CD14-positive monocyte (primary cell): Measurements from ENCODE around the gene SLC50A1. TPM values are rescaled to one million over a fixed set of nuclear protein-coding genes. Genes with fewer than 3 reads are reported as not detected.

Experiments
- DNase-seq, 3 donors: peaks; one replicate each; pipeline ENCODE4 v3.0.0-alpha.2; 2011 to 2022
- H2AFZ ChIP-seq: 2 replicates; pipeline ENCODE4 v1.6.0; 2012; ENCODE audit warnings: mild to moderate bottlenecking, low read depth, low read length, inconsistent platforms; ENCODE audit not compliant: insufficient read depth, poor library complexity, severe bottlenecking
- H3K27ac ChIP-seq, 2 donors: 1 replicate in 1 of 2; 2 replicates in 1 of 2; pipeline ENCODE4 v1.5.1; 2012 to 2013; ENCODE audit warnings: low read length in 2 of 2, control low read depth in 1 of 2, inconsistent platforms in 1 of 2, low read depth in 1 of 2, mild to moderate bottlenecking in 1 of 2
- H3K27me3 ChIP-seq, 2 donors: one replicate each; pipeline versions ENCODE4 v1.6.0 to v1.6.1; 2011 to 2013; ENCODE audit warnings: low read length in 2 of 2; ENCODE audit not compliant: control insufficient read depth in 2 of 2, insufficient read depth in 2 of 2
- H3K36me3 ChIP-seq, 2 donors: replicated peaks in 1 of 2; 1 replicate in 1 of 2; 2 replicates in 1 of 2; pipeline versions ENCODE4 v1.5.1 to v1.6.1; 2012 to 2013; ENCODE audit warnings: low read length in 2 of 2, control low read depth in 1 of 2, inconsistent platforms in 1 of 2, mild to moderate bottlenecking in 1 of 2; ENCODE audit not compliant: insufficient read depth in 2 of 2, control insufficient read depth in 1 of 2
- H3K4me1 ChIP-seq, 2 donors: 1 replicate in 1 of 2; 2 replicates in 1 of 2; pipeline versions ENCODE4 v1.5.1 to v1.6.1; 2012 to 2013; ENCODE audit warnings: low read length in 2 of 2, control low read depth in 1 of 2, inconsistent platforms in 1 of 2, mild to moderate bottlenecking in 1 of 2, moderate library complexity in 1 of 2; ENCODE audit not compliant: insufficient read depth in 2 of 2, control insufficient read depth in 1 of 2
- H3K4me2 ChIP-seq: replicated peaks from 2 replicates; pipeline ENCODE3; 2012; ENCODE audit warnings: low read length, moderate library complexity, mild to moderate bottlenecking; ENCODE audit not compliant: poor library complexity, severe bottlenecking; ENCODE audit errors: extremely low read depth
- H3K4me3 ChIP-seq, 3 experiments: fragments of 200-600 bp in 1 of 3; sonication (generic) in 1 of 3; replicated peaks in 1 of 3; 1 replicate in 2 of 3; 2 replicates in 1 of 3; pipeline ENCODE4 v1.5.1; 2011 to 2013; ENCODE audit warnings: low read length in 3 of 3, mild to moderate bottlenecking in 3 of 3, control low read depth in 2 of 3, low read depth in 2 of 3, inconsistent platforms in 1 of 3, moderate library complexity in 1 of 3
- H3K79me2 ChIP-seq: 2 replicates; pipeline ENCODE4 v1.6.0; 2012; ENCODE audit warnings: mild to moderate bottlenecking, control low read depth, inconsistent platforms, low read length, moderate library complexity; ENCODE audit not compliant: insufficient read depth
- H3K9ac ChIP-seq: 2 replicates; pipeline ENCODE4 v1.6.0; 2017; ENCODE audit warnings: low read length, mild to moderate bottlenecking; ENCODE audit not compliant: insufficient read depth, poor library complexity, severe bottlenecking
- H3K9me3 ChIP-seq, 2 donors: replicated peaks in 1 of 2; 1 replicate in 1 of 2; 2 replicates in 1 of 2; pipeline versions ENCODE4 v1.5.1 to v1.6.1; 2012 to 2013; ENCODE audit warnings: low read length in 2 of 2, control low read depth in 1 of 2; ENCODE audit not compliant: control insufficient read depth in 1 of 2, insufficient read depth in 1 of 2
- H4K20me1 ChIP-seq: 2 replicates; pipeline ENCODE4 v1.6.0; 2012; ENCODE audit warnings: mild to moderate bottlenecking, low read length, control low read depth, moderate library complexity; ENCODE audit not compliant: insufficient read depth
- H3K27ac Mint-ChIP-seq, 7 donors: one replicate each; pipeline ENCODE4 v1.8.0; 2020; ENCODE audit warnings: mild to moderate bottlenecking in 7 of 7, mixed read lengths in 7 of 7, moderate library complexity in 6 of 7, inconsistent platforms in 2 of 7
- H3K27me3 Mint-ChIP-seq, 3 donors: one replicate each; pipeline ENCODE4 v1.8.0; 2021 to 2022; ENCODE audit warnings: low read depth in 3 of 3, mild to moderate bottlenecking in 3 of 3, mixed read lengths in 3 of 3, moderate library complexity in 3 of 3, inconsistent platforms in 1 of 3
- H3K36me3 Mint-ChIP-seq, 2 donors: one replicate each; pipeline ENCODE4 v1.8.0; 2020; ENCODE audit warnings: mixed read lengths in 2 of 2, inconsistent platforms in 1 of 2, mild to moderate bottlenecking in 1 of 2
- H3K4me1 Mint-ChIP-seq: one replicate; pipeline ENCODE4 v1.8.0; 2020; ENCODE audit warnings: mild to moderate bottlenecking, mixed read lengths
- H3K4me3 Mint-ChIP-seq, 2 donors: one replicate each; pipeline ENCODE4 v1.8.0; 2020; ENCODE audit warnings: mild to moderate bottlenecking in 2 of 2, mixed read lengths in 2 of 2, moderate library complexity in 1 of 2
- H3K9me3 Mint-ChIP-seq, 7 donors: one replicate each; pipeline ENCODE4 v1.8.0; 2020 to 2022; ENCODE audit warnings: mixed read lengths in 7 of 7, mild to moderate bottlenecking in 6 of 7, moderate library complexity in 6 of 7, inconsistent platforms in 2 of 7
- WGBS: methylation state at CpG from one replicate; pipeline ENCODE4 v1.1.5; 2013; ENCODE audit warnings: missing lambda C conversion rate; ENCODE audit not compliant: insufficient coverage; 5-methylcytosine and 5-hydroxymethylcytosine counted together
- intact Hi-C, 2 donors: fragments of 100-400 bp; cut with micrococcal nuclease; formaldehyde crosslinking; loops; one replicate each; pipeline versions ENCODE4 v1.15.0 to v1.15.1; 2023
- polyA plus RNA-seq, 3 donors: library from polyadenylated mRNA; depleted of rRNA in 1 of 3; unstranded in 2 of 3; stranded (reverse) in 1 of 3; fragments of 300-500 nt in 2 of 3; fragments of >200 nt in 1 of 3; fragmentation: Illumina TruSeq in 2 of 3; gene quantifications; 1 replicate in 2 of 3; 2 replicates in 1 of 3; pipeline ENCODE4 v1.2.3, GENCODE V29; 2012 to 2021
- TF ChIP-seq, protein P1 (sequence below): fragments of 200-600 bp; IDR thresholded peaks from one replicate; pipeline ENCODE4 v1.8.0; 2022; ENCODE audit warnings: antibody characterized with exemption, mild to moderate bottlenecking

The SLC50A1 gene
- polyA plus RNA-seq, 3 donors: 40.0 to 50.8 (median 49.4) TPM

DNA sequence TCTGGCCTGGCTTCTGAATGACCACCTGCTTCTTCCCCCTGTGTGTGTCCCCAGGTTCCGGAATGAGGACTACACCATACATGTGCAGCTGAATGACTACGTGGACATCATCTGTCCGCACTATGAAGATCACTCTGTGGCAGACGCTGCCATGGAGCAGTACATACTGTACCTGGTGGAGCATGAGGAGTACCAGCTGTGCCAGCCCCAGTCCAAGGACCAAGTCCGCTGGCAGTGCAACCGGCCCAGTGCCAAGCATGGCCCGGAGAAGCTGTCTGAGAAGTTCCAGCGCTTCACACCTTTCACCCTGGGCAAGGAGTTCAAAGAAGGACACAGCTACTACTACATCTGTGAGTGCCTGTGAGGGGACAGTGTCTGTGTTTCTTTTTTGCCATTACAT is 4.4 kb upstream of the SLC50A1 start:
- no peak overlapping the region for H3K27ac Mint-ChIP-seq
- 100% methylated on average over 4 of the region's 8 CpGs for WGBS

DNA sequence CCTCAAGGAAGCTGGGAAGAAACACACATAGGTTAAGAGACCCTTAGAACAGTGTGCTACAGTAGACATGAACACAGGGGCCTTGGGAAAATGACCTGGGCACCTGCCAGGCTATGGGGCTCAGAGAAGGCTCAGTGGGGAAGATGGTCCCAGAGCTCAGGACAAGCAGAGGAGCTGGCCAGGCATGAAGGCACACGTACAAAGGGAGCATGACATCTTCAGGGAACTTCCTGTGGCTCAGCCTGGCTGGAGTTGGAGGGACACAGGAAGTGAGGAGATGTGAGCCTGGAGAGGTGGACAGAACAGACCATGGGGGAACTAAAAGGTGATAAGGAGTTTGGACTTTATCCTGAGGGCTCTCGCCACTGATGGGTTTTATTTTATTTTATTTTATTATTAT is 3.8 kb upstream of the SLC50A1 start:
- H3K36me3 Mint-ChIP-seq: peaks cover 5 to 18% of the 10 kb centered on the region in 2 donors
- H3K27ac Mint-ChIP-seq: peak overlapping the region in 1 of 7 donors; percentile 57
- peaks cover 41 to 52% (median 48%) of the 10 kb centered on the region in 3 donors for H3K27me3 Mint-ChIP-seq
- Histone ChIP-seq H3K79me2 (peaks cover 3% of the 10 kb centered on the region), H4K20me1 (no peaks in the 10 kb centered on the region), H3K9ac (no peak overlapping the region), H2AFZ (no peak overlapping the region), H3K4me1 (peaks cover 33 to 45% of the 10 kb centered on the region in 2 donors), H3K4me2 (no peak overlapping the region), H3K27me3 (peaks cover 32 to 45% of the 10 kb centered on the region in 2 donors), H3K9me3 (peaks cover 0 to 14% of the 10 kb centered on the region in 2 donors), H3K27ac (no peak overlapping the region), H3K36me3 (no peaks in the 10 kb centered on the region), H3K4me3 (no peak overlapping the region)
- H3K9me3 Mint-ChIP-seq: peaks cover 0 to 13% (median 10%) of the 10 kb centered on the region in 7 donors
- intact Hi-C loops: loop anchor here in 1 of 2 donors (5.0 kb wide), 1 partner anchor 45 kb away; no protein-coding TSS in a partner anchor
- TF ChIP-seq, protein P1, sequence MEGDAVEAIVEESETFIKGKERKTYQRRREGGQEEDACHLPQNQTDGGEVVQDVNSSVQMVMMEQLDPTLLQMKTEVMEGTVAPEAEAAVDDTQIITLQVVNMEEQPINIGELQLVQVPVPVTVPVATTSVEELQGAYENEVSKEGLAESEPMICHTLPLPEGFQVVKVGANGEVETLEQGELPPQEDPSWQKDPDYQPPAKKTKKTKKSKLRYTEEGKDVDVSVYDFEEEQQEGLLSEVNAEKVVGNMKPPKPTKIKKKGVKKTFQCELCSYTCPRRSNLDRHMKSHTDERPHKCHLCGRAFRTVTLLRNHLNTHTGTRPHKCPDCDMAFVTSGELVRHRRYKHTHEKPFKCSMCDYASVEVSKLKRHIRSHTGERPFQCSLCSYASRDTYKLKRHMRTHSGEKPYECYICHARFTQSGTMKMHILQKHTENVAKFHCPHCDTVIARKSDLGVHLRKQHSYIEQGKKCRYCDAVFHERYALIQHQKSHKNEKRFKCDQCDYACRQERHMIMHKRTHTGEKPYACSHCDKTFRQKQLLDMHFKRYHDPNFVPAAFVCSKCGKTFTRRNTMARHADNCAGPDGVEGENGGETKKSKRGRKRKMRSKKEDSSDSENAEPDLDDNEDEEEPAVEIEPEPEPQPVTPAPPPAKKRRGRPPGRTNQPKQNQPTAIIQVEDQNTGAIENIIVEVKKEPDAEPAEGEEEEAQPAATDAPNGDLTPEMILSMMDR: no peak
- no peak overlapping the region for H3K4me3 Mint-ChIP-seq
- WGBS: 50% methylated on average over 1 of the region's 2 CpGs
- no peak for DNase-seq
- H3K4me1 Mint-ChIP-seq: peaks cover 42% of the 10 kb centered on the region

More for the DNA sequence above, 4.4 kb upstream of the SLC50A1 start:
- Histone ChIP-seq H3K4me1 (peaks cover 33 to 45% of the 10 kb centered on the region in 2 donors), H2AFZ (no peak overlapping the region), H3K9ac (no peak overlapping the region), H4K20me1 (no peaks in the 10 kb centered on the region), H3K27ac (no peak overlapping the region), H3K9me3 (peaks cover 0 to 17% of the 10 kb centered on the region in 2 donors), H3K27me3 (peaks cover 37 to 51% of the 10 kb centered on the region in 2 donors), H3K79me2 (no peaks in the 10 kb centered on the region), H3K4me3 (no peak overlapping the region), H3K36me3 (no peaks in the 10 kb centered on the region), H3K4me2 (no peak overlapping the region)
- Mint-ChIP-seq H3K36me3 (peaks cover 5 to 20% of the 10 kb centered on the region in 2 donors), H3K4me3 (peak overlapping the region in 1 of 2 donors; percentile 4), H3K27me3 (peaks cover 47 to 58% (median 54%) of the 10 kb centered on the region in 3 donors), H3K9me3 (peaks cover 0 to 17% (median 11%) of the 10 kb centered on the region in 7 donors), H3K4me1 (peaks cover 42% of the 10 kb centered on the region)
- TF ChIP-seq, protein P1: no peak
- intact Hi-C loops: loop anchor here in 1 of 2 donors (5.0 kb wide), 1 partner anchor 44 kb away; no protein-coding TSS in a partner anchor
- DNase-seq: no peak
